ENCODE data around the gene C12orf43. TPM values are rescaled to one million over a fixed set of nuclear protein-coding genes. Genes with fewer than 3 reads are reported as not detected.

C12orf43 gene
- total RNA-seq, 1 experiment from 2014 or later = 25.7 TPM

DNA sequence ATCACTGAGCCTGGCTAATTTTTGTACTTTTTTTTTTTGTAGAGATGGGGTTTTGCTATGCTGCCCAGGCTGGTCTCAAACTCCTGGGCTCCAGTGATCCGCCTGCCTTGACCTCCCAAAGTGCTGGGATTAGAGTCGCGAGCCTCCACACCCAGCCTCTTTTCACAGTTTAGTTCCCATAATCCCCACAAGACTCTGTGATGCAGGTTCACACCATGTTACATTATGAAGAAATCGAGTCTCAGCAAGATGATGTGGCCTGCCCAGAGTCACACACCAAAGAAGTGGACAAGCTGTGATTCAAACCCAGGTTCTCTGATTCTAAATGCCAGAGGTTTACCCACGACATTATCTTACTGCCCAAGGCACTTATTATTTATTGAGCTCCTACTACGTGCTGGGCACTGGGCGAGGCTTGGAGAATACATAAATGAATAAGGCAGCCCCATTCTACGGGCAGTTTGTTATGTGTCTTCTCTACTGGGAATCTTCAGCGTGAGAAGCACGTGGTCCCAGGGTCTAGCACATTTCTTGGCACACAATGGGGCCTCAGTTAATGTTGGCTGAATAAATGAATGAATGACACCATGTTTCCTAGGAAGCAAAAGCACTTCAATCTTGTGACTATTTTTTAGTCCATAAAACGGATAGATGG, 46.2 kb upstream of the C12orf43 start:
- Histone ChIP-seq H3K79me1 (ENCODE audit: insufficient read depth, low read depth, low read length, poor library complexity, severe bottlenecking) (no peaks in the 10 kb centered on the region), H4K20me1 (ENCODE audit: control insufficient read depth, insufficient read depth, insufficient read length) (no peaks in the 10 kb centered on the region), H3T11ph (ENCODE audit: low read length) (no peak overlapping the region), H3K14ac (ENCODE audit: insufficient read depth, low read length) (no peak overlapping the region), H3K23ac (ENCODE audit: insufficient read length, low read depth, low read length) (no peak overlapping the region), H3K27me3 (ENCODE audit: insufficient read depth, low read length) (no peaks in the 10 kb centered on the region), H2AFZ (ENCODE audit: low read length) (no peak overlapping the region), H4K8ac (replicated peaks; ENCODE audit: insufficient read length, low read depth, low read length) (no peak overlapping the region), H3K4me1 (ENCODE audit: insufficient read depth, low read length) (no peaks in the 10 kb centered on the region), H3K23me2 (ENCODE audit: insufficient read length, low read depth, low read length, poor library complexity, severe bottlenecking) (no peaks in the 10 kb centered on the region), H3K56ac (ENCODE audit: insufficient read length, low read depth, low read length) (no peak overlapping the region), H3K27ac (ENCODE audit: insufficient read length, low read depth, low read length) (no peak overlapping the region), H2BK5ac (ENCODE audit: insufficient read length, low read length) (no peak overlapping the region), H3K18ac (ENCODE audit: insufficient read length, low read depth, low read length) (no peak overlapping the region), H2AK5ac (ENCODE audit: insufficient read length, low read length) (no peak overlapping the region), H4K5ac (ENCODE audit: insufficient read length, low read depth, low read length) (no peak overlapping the region), H3K79me2 (ENCODE audit: insufficient read depth, low read length) (no peaks in the 10 kb centered on the region), H3K4ac (ENCODE audit: low read depth, low read length) (no peak overlapping the region), H2BK20ac (ENCODE audit: low read depth, low read length, poor library complexity, severe bottlenecking) (no peak overlapping the region), H3K9me3 (ENCODE audit: control insufficient read depth, low read depth, low read length) (no peaks in the 10 kb centered on the region), H3K4me2 (ENCODE audit: insufficient read depth, insufficient read length, low read length) (no peak overlapping the region), H2BK15ac (ENCODE audit: low read depth, low read length) (no peak overlapping the region; the same call in 1 of the 2 replicates), H4K91ac (ENCODE audit: insufficient read length, low read depth, low read length) (no peak overlapping the region), H3K9ac (ENCODE audit: extremely low read depth, insufficient read length, low read length) (no peak overlapping the region), H2BK12ac (ENCODE audit: insufficient read length, low read depth, low read length) (no peak overlapping the region), H2BK120ac (ENCODE audit: low read depth, low read length, poor library complexity, severe bottlenecking) (no peak overlapping the region)
- no peaks in the 10 kb centered on the region for H3K9me3 Mint-ChIP-seq
- no peak overlapping the region for H3K27ac Mint-ChIP-seq
- H3K27me3 Mint-ChIP-seq (ENCODE audit: low read depth) = peaks cover 5% of the 10 kb centered on the region
- H3K4me1 Mint-ChIP-seq = peaks cover 2 to 8% of the 10 kb centered on the region in 2 experiments; a peak in 3 of 4 replicates
- H3K36me3 Mint-ChIP-seq (ENCODE audit: insufficient read depth in 1 of 3, low read depth in 3 of 3) = no peaks in the 10 kb centered on the region
- WGBS (ENCODE audit: extremely low coverage, insufficient read length, low lambda C conversion rate) = no CpG with 5 or more reads among the region's 11 CpGs
- DNase-seq = no peak
- H3K4me3 Mint-ChIP-seq = no peak overlapping the region
- TF ChIP-seq, protein P1, sequence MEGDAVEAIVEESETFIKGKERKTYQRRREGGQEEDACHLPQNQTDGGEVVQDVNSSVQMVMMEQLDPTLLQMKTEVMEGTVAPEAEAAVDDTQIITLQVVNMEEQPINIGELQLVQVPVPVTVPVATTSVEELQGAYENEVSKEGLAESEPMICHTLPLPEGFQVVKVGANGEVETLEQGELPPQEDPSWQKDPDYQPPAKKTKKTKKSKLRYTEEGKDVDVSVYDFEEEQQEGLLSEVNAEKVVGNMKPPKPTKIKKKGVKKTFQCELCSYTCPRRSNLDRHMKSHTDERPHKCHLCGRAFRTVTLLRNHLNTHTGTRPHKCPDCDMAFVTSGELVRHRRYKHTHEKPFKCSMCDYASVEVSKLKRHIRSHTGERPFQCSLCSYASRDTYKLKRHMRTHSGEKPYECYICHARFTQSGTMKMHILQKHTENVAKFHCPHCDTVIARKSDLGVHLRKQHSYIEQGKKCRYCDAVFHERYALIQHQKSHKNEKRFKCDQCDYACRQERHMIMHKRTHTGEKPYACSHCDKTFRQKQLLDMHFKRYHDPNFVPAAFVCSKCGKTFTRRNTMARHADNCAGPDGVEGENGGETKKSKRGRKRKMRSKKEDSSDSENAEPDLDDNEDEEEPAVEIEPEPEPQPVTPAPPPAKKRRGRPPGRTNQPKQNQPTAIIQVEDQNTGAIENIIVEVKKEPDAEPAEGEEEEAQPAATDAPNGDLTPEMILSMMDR (conservative IDR thresholded peaks at IDR 0.05) = no peak
